H1 (cell line): ENCODE data around the gene CFAP54.

ENCODE experiments used
- CEBPB ChIP-seq: IDR thresholded peaks from 2 replicates; pipeline ENCODE4 v1.6.1; 2012; ENCODE audit warnings: low read depth, low read length
- CTCF ChIP-seq, 3 experiments: IDR thresholded peaks; 1 replicate in 2 of 3; 2 replicates in 1 of 3; pipeline versions ENCODE4 v1.5.1 to v1.6.1; 2011; ENCODE audit warnings: low read length in 3 of 3, mild to moderate bottlenecking in 3 of 3, inconsistent platforms in 2 of 3, low read depth in 1 of 3, moderate library complexity in 1 of 3; ENCODE audit not compliant: insufficient read depth in 1 of 3; ENCODE audit errors: control extremely low read depth in 1 of 3
- POLR2AphosphoS5 ChIP-seq: IDR thresholded peaks from 2 replicates; pipeline ENCODE4 v1.6.1; 2011; ENCODE audit warnings: low read depth, low read length
- ZNF274 ChIP-seq: IDR thresholded peaks from 2 replicates; pipeline ENCODE4 v1.7.0; 2012; ENCODE audit warnings: low read length, borderline replicate concordance; ENCODE audit errors: extremely low read depth

DNA sequence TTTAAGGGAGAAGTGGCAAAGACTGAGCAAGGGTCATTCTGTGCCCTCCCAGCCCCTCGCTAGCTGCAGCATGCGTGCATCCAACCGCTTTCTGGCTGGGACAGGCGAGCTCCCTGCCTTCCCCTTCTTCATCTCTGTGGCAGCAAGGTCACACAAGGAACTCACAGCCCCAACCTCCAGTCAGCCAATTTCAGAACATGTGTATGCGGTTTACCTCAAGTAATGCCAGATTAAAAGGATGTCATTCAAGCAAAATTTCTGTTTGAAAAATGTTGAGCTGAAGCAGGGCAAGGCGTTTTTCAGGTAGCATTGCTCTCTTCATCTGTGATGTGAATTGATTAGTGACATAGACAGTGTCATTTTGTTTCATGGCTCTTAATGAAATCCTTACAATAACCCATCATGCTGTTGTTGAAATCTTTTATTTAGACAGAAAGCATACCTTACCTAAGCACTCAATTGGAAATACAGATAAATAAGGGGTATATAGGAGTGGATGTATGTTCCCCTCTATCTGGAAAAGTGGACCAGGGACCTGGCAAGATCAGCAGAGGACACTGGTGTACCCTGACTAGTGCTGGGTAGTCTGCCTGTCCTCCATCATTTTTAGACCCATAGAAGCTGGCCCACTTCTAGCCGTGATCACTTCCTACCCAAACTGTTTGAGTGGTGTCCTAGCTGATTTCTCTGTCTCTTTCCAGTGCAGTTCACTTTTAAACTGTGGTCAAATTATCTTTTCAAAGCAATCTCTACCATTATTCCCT, 334.9 kb downstream of the CFAP54 start:
- no peak for TF ChIP-seq CTCF (IDR thresholded peaks at IDR 0.05; ENCODE audit: control extremely low read depth in 1 of 3, insufficient read depth in 1 of 3, low read depth in 1 of 3, low read length in 3 of 3)
- TF ChIP-seq POLR2AphosphoS5 = no peak
- no peak for TF ChIP-seq CEBPB
- no peak for TF ChIP-seq ZNF274
